CD4-positive, alpha-beta memory T cell (primary cell): Measurements from ENCODE around the gene DGKB. TPM values are rescaled to one million over a fixed set of nuclear protein-coding genes. Genes with fewer than 3 reads are reported as not detected.

Source experiments
- CTCF ChIA-PET: fragments of 350-600 bp; sonication (Branson Sonifier 250); formaldehyde crosslinking; loops from one replicate; lab custom pipeline; 2021; ENCODE audit warnings: inconsistent platforms; ENCODE audit not compliant: partially characterized antibody; lab: Charles Lee
- POLR2A ChIA-PET: fragments of 350-600 bp; sonication (Branson Sonifier 250); formaldehyde crosslinking; loops from one replicate; lab custom pipeline; 2021; ENCODE audit not compliant: partially characterized antibody; lab: Charles Lee
- DNase-seq, 5 donors: peaks; one replicate each; pipeline versions ENCODE4 v3.0.0 to v3.0.0-alpha.2; 2020 to 2022; ENCODE audit warnings: mixed read lengths in 1 of 5
- H3K27ac ChIP-seq: one replicate; pipeline ENCODE4 v1.7.0; 2013; ENCODE audit warnings: low read depth, low read length
- H3K27me3 ChIP-seq: 2 replicates; pipeline ENCODE4 v1.7.0; 2013; ENCODE audit warnings: mild to moderate bottlenecking, low read length, moderate library complexity; ENCODE audit not compliant: insufficient read depth
- H3K36me3 ChIP-seq: 2 replicates; pipeline ENCODE4 v1.7.0; 2013; ENCODE audit warnings: mild to moderate bottlenecking, low read length, moderate library complexity; ENCODE audit not compliant: insufficient read depth
- H3K4me1 ChIP-seq: 2 replicates; pipeline ENCODE4 v1.7.0; 2013; ENCODE audit warnings: mild to moderate bottlenecking, low read length, moderate library complexity; ENCODE audit not compliant: insufficient read depth
- H3K4me3 ChIP-seq, 2 donors: one replicate each; pipeline ENCODE4 v1.7.0; 2013; ENCODE audit warnings: low read length in 2 of 2, mild to moderate bottlenecking in 1 of 2
- H3K9me3 ChIP-seq, 2 donors: one replicate each; pipeline ENCODE4 v1.7.0; 2013; ENCODE audit warnings: low read length in 2 of 2, control low read depth in 1 of 2; ENCODE audit not compliant: control insufficient read depth in 1 of 2
- H3K27ac Mint-ChIP-seq, 7 donors: one replicate each; pipeline ENCODE4 v1.8.0; 2020 to 2021; ENCODE audit warnings: mixed read lengths in 7 of 7, mild to moderate bottlenecking in 6 of 7, inconsistent platforms in 3 of 7, moderate library complexity in 3 of 7
- H3K27me3 Mint-ChIP-seq, 2 donors: one replicate each; pipeline ENCODE4 v1.8.0; 2020 to 2021; ENCODE audit warnings: mixed read lengths in 2 of 2
- H3K36me3 Mint-ChIP-seq, 2 donors: one replicate each; pipeline ENCODE4 v1.8.0; 2020 to 2021; ENCODE audit warnings: mixed read lengths in 2 of 2, inconsistent platforms in 1 of 2, mild to moderate bottlenecking in 1 of 2
- H3K4me1 Mint-ChIP-seq, 4 donors: one replicate each; pipeline ENCODE4 v1.8.0; 2020 to 2021; ENCODE audit warnings: mixed read lengths in 4 of 4, mild to moderate bottlenecking in 1 of 4
- H3K4me3 Mint-ChIP-seq, 8 donors: one replicate each; pipeline ENCODE4 v1.8.0; 2020 to 2021; ENCODE audit warnings: mixed read lengths in 8 of 8, mild to moderate bottlenecking in 7 of 8, moderate library complexity in 6 of 8, inconsistent platforms in 3 of 8
- H3K9me3 Mint-ChIP-seq, 8 donors: one replicate each; pipeline ENCODE4 v1.8.0; 2020 to 2021; ENCODE audit warnings: mixed read lengths in 8 of 8, mild to moderate bottlenecking in 5 of 8, inconsistent platforms in 3 of 8, moderate library complexity in 1 of 8
- intact Hi-C: fragments of 100-400 bp; cut with micrococcal nuclease; formaldehyde crosslinking; loops from one replicate; pipeline ENCODE4 v1.15.1; 2023
- polyA plus RNA-seq, 2 donors: library from polyadenylated mRNA; unstranded; fragments of 300-500 nt; fragmentation: Illumina TruSeq; gene quantifications; one replicate each; pipeline ENCODE4 v1.2.3, GENCODE V29; 2021
- total RNA-seq, 2 experiments: library from RNA; stranded (reverse); gene quantifications; one replicate each; pipeline ENCODE4 v1.2.3, GENCODE V29; 2021

DGKB gene
- total and polyA plus RNA-seq, 4 experiments from 2014 or later: not detected

- H3K4me1 ChIP-seq: no peaks in the 10 kb centered on the region
- Mint-ChIP-seq H3K27me3 (no peaks in the 10 kb centered on the region), H3K4me1 (no peaks in the 10 kb centered on the region), H3K36me3 (no peaks in the 10 kb centered on the region), H3K9me3 (peaks cover 0 to 3% (median 0%) of the 10 kb centered on the region in 8 donors), H3K27ac (no peak overlapping the region), H3K4me3 (no peak overlapping the region)
- intact Hi-C loops: no loop called here
- no peaks in the 10 kb centered on the region for H3K27me3 ChIP-seq
- no peaks in the 10 kb centered on the region for H3K36me3 ChIP-seq
- no peaks in the 10 kb centered on the region for H3K9me3 ChIP-seq
- CTCF ChIA-PET: no interaction called here
- POLR2A ChIA-PET: no interaction called here
- no peak for DNase-seq
- H3K27ac ChIP-seq: no peak overlapping the region
- H3K4me3 ChIP-seq: no peak overlapping the region
Measured at GRCh38 chr7:14303536-14303935, 599.0 kb downstream of the DGKB start.

GRCh38 chr7:14294637-14295036, 607.9 kb downstream of the DGKB start:
- H3K36me3 ChIP-seq: no peaks in the 10 kb centered on the region
- Mint-ChIP-seq H3K9me3 (peaks cover 0 to 8% (median under 1%) of the 10 kb centered on the region in 8 donors), H3K4me1 (no peaks in the 10 kb centered on the region), H3K27me3 (peaks cover 0 to 2% of the 10 kb centered on the region in 2 donors), H3K27ac (no peak overlapping the region), H3K4me3 (no peak overlapping the region), H3K36me3 (no peaks in the 10 kb centered on the region)
- no peak overlapping the region for H3K4me3 ChIP-seq
- intact Hi-C loops: no loop called here
- no peaks in the 10 kb centered on the region for H3K27me3 ChIP-seq
- POLR2A ChIA-PET: no interaction called here
- CTCF ChIA-PET: no interaction called here
- H3K27ac ChIP-seq: no peak overlapping the region
- no peaks in the 10 kb centered on the region for H3K4me1 ChIP-seq
- H3K9me3 ChIP-seq: no peaks in the 10 kb centered on the region
- DNase-seq: no peak

- Mint-ChIP-seq H3K4me1 (no peaks in the 10 kb centered on the region), H3K36me3 (no peaks in the 10 kb centered on the region), H3K27ac (no peak overlapping the region), H3K27me3 (peaks cover 0 to 2% of the 10 kb centered on the region in 2 donors), H3K9me3 (peaks cover 0 to 8% (median under 1%) of the 10 kb centered on the region in 8 donors), H3K4me3 (no peak overlapping the region)
- POLR2A ChIA-PET: no interaction called here
- intact Hi-C loops: no loop called here
- CTCF ChIA-PET: no interaction called here
- no peak overlapping the region for H3K4me3 ChIP-seq
- H3K27ac ChIP-seq: no peak overlapping the region
- no peaks in the 10 kb centered on the region for H3K4me1 ChIP-seq
- no peaks in the 10 kb centered on the region for H3K9me3 ChIP-seq
- no peaks in the 10 kb centered on the region for H3K27me3 ChIP-seq
- DNase-seq: no peak
- no peaks in the 10 kb centered on the region for H3K36me3 ChIP-seq
Measured at GRCh38 chr7:14293434-14293833, 609.1 kb downstream of the DGKB start.

GRCh38 chr7:14292737-14293136, 609.8 kb downstream of the DGKB start:
- Mint-ChIP-seq H3K9me3 (peaks cover 0 to 7% (median under 1%) of the 10 kb centered on the region in 8 donors), H3K27ac (no peak overlapping the region), H3K27me3 (peaks cover 0 to 2% of the 10 kb centered on the region in 2 donors), H3K4me1 (no peaks in the 10 kb centered on the region), H3K4me3 (no peak overlapping the region), H3K36me3 (no peaks in the 10 kb centered on the region)
- H3K27ac ChIP-seq: no peak overlapping the region
- POLR2A ChIA-PET: no interaction called here
- intact Hi-C loops: no loop called here
- H3K9me3 ChIP-seq: no peaks in the 10 kb centered on the region
- no peaks in the 10 kb centered on the region for H3K27me3 ChIP-seq
- no peak overlapping the region for H3K4me3 ChIP-seq
- no peaks in the 10 kb centered on the region for H3K36me3 ChIP-seq
- DNase-seq: no peak
- CTCF ChIA-PET: no interaction called here
- no peaks in the 10 kb centered on the region for H3K4me1 ChIP-seq

GRCh38 chr7:14289957-14290356, 612.6 kb downstream of the DGKB start:
- Histone ChIP-seq H3K27ac (no peak overlapping the region), H3K27me3 (no peaks in the 10 kb centered on the region), H3K4me3 (no peak overlapping the region), H3K9me3 (no peaks in the 10 kb centered on the region), H3K36me3 (no peaks in the 10 kb centered on the region), H3K4me1 (no peaks in the 10 kb centered on the region)
- Mint-ChIP-seq H3K36me3 (no peaks in the 10 kb centered on the region), H3K27ac (no peak overlapping the region), H3K27me3 (no peaks in the 10 kb centered on the region), H3K4me1 (no peaks in the 10 kb centered on the region), H3K9me3 (peaks cover 0 to 3% (median 0%) of the 10 kb centered on the region in 8 donors), H3K4me3 (no peak overlapping the region)
- ChIA-PET POLR2A (no interaction called here), CTCF (no interaction called here)
- intact Hi-C loops: no loop called here
- DNase-seq: no peak

DNA sequence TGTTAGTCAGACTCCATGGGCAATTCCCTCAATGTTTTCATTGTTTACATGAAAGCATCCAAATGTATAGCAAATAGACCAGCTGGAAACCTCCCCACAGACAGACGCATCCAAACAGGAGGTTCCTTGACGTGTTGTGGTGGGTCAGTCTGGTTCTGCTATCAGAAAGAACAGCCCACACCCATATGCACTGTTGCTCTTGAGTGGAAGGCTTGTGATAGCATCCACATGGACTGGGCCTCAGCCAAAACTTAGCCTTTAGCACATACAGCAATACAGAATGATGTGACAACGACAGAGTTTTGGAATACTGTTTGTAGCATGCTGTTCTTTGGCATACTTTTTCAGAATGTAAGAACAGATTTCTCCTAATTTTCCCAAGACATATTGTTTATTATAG, 613.9 kb downstream of the DGKB start:
- Mint-ChIP-seq H3K27me3 (no peaks in the 10 kb centered on the region), H3K36me3 (no peaks in the 10 kb centered on the region), H3K9me3 (peaks cover 0 to 3% (median 0%) of the 10 kb centered on the region in 8 donors), H3K27ac (no peak overlapping the region), H3K4me1 (no peaks in the 10 kb centered on the region), H3K4me3 (no peak overlapping the region)
- DNase-seq: no peak
- no peaks in the 10 kb centered on the region for H3K9me3 ChIP-seq
- no peaks in the 10 kb centered on the region for H3K4me1 ChIP-seq
- H3K36me3 ChIP-seq: no peaks in the 10 kb centered on the region
- ChIA-PET CTCF (interaction anchor here (0.7 kb wide), 1 partner anchor 403 kb away, joined by 3 read pairs; no protein-coding TSS in a partner anchor), POLR2A (no interaction called here)
- intact Hi-C loops: no loop called here
- no peak overlapping the region for H3K4me3 ChIP-seq
- H3K27me3 ChIP-seq: no peaks in the 10 kb centered on the region
- H3K27ac ChIP-seq: no peak overlapping the region

- H3K36me3 Mint-ChIP-seq: no peaks in the 10 kb centered on the region
- peaks cover 0 to 3% (median under 1%) of the 10 kb centered on the region in 8 donors for H3K9me3 Mint-ChIP-seq
- POLR2A ChIA-PET: no interaction called here
- no peaks in the 10 kb centered on the region for H3K4me1 Mint-ChIP-seq
- CTCF ChIA-PET: no interaction called here
- no peak overlapping the region for H3K4me3 Mint-ChIP-seq
- intact Hi-C loops: no loop called here
- H3K27me3 Mint-ChIP-seq: no peaks in the 10 kb centered on the region
- no peak for DNase-seq
- no peaks in the 10 kb centered on the region for H3K9me3 ChIP-seq
- no peaks in the 10 kb centered on the region for H3K36me3 ChIP-seq
- H3K27ac Mint-ChIP-seq: no peak overlapping the region
- H3K4me3 ChIP-seq: no peak overlapping the region
- H3K27me3 ChIP-seq: no peaks in the 10 kb centered on the region
- H3K4me1 ChIP-seq: no peaks in the 10 kb centered on the region
- H3K27ac ChIP-seq: no peak overlapping the region
Measured at GRCh38 chr7:14287398-14287797, 615.2 kb downstream of the DGKB start.

- POLR2A ChIA-PET: no interaction called here
- peaks cover 0 to 3% (median 0%) of the 10 kb centered on the region in 8 donors for H3K9me3 Mint-ChIP-seq
- intact Hi-C loops: no loop called here
- no peaks in the 10 kb centered on the region for H3K9me3 ChIP-seq
- CTCF ChIA-PET: no interaction called here
- no peaks in the 10 kb centered on the region for H3K36me3 ChIP-seq
- no peak overlapping the region for H3K27ac Mint-ChIP-seq
- no peak for DNase-seq
- no peaks in the 10 kb centered on the region for H3K4me1 Mint-ChIP-seq
- H3K27me3 Mint-ChIP-seq: no peaks in the 10 kb centered on the region
- no peak overlapping the region for H3K4me3 ChIP-seq
- H3K4me3 Mint-ChIP-seq: no peak overlapping the region
- no peaks in the 10 kb centered on the region for H3K4me1 ChIP-seq
- H3K27ac ChIP-seq: no peak overlapping the region
- no peaks in the 10 kb centered on the region for H3K27me3 ChIP-seq
- H3K36me3 Mint-ChIP-seq: no peaks in the 10 kb centered on the region
Measured at GRCh38 chr7:14286036-14286435, 616.5 kb downstream of the DGKB start.
